HepG2 (cell line): ENCODE measurements around the gene PIK3R5. TPM values are rescaled to one million over a fixed set of nuclear protein-coding genes. Genes with fewer than 3 reads are reported as not detected.

ENCODE experiments used
- ATAC-seq: fragments of 200-7000 bp; cut with Tn5 transposase; 3 replicates; pipeline ENCODE4 v1.9.1; 2020; ENCODE audit warnings: mild to moderate bottlenecking, moderate library complexity
- BruUV-seq: library from RNA; stranded (reverse); fragments of 400-500 nt; replicated peaks from 2 replicates; lab custom pipeline; 2021; lab: Mats Ljungman, UMichigan
- CTCF ChIA-PET: fragments of 300-600 bp; formaldehyde crosslinking; extraction: SDS; loops from one replicate; lab custom pipeline; 2021; ENCODE audit warnings: low total read pairs, inconsistent platforms, low intra/inter-chr PET ratio; lab: Yijun Ruan, JAX
- POLR2A ChIA-PET: fragments of 350-600 bp; sonication (Branson Sonifier 250); formaldehyde crosslinking; loops from one replicate; lab custom pipeline; 2020; ENCODE audit warnings: antibody characterized with exemption, inconsistent platforms; lab: Yijun Ruan, JAX
- DNase-seq: peaks from one replicate; pipeline ENCODE4 v3.0.0-alpha.2; 2015; ENCODE audit warnings: low spot score
- FAIRE-seq: peaks from 3 replicates; lab custom pipeline; 2011; peaks lifted over from hg19 to GRCh38; lab: Jason Lieb, UNC
- H2AFZ ChIP-seq: one replicate; pipeline ENCODE4 v1.6.1; 2011; ENCODE audit warnings: low read length, inconsistent platforms
- H3K27ac ChIP-seq: fragments of 300-600 bp; 3 replicates; pipeline ENCODE4 v1.8.0; 2011; ENCODE audit warnings: mixed run types, mild to moderate bottlenecking, mixed read lengths, low read length, inconsistent platforms; ENCODE audit not compliant: insufficient read depth; ENCODE audit errors: extremely low read length
- H3K27me3 ChIP-seq, 2 experiments: fragments of 200-600 bp in 1 of 2; 2 replicates in 1 of 2; 3 replicates in 1 of 2; pipeline versions ENCODE4 v1.6.0 to v1.8.0; 2011; ENCODE audit warnings: low read length in 2 of 2, mild to moderate bottlenecking in 2 of 2, moderate library complexity in 2 of 2, inconsistent platforms in 1 of 2; ENCODE audit not compliant: insufficient read depth in 2 of 2, control insufficient read depth in 1 of 2
- H3K36me3 ChIP-seq, 2 experiments: fragments of 200-600 bp in 1 of 2; replicated peaks in 1 of 2; 2 replicates in 1 of 2; 3 replicates in 1 of 2; pipeline versions ENCODE4 v1.5.1 to v1.8.0; 2011; ENCODE audit warnings: low read length in 2 of 2, inconsistent platforms in 1 of 2; ENCODE audit not compliant: insufficient read depth in 2 of 2, control insufficient read depth in 1 of 2
- H3K4me1 ChIP-seq: 2 replicates; pipeline ENCODE4 v1.5.1; 2012; ENCODE audit warnings: low read length, inconsistent platforms; ENCODE audit not compliant: insufficient read depth
- H3K4me2 ChIP-seq: 2 replicates; pipeline ENCODE4 v1.6.0; 2011; ENCODE audit warnings: low read depth, low read length, inconsistent platforms
- H3K4me3 ChIP-seq, 3 experiments: fragments of 200-600 bp in 1 of 3; sonication (generic), shearing (Covaris generic) in 1 of 3; replicated peaks in 1 of 3; 2 replicates each; pipeline ENCODE4 v1.5.1; 2011 to 2016; ENCODE audit warnings: low read length in 3 of 3, inconsistent platforms in 2 of 3, low read depth in 2 of 3, mild to moderate bottlenecking in 2 of 3, control low read depth in 1 of 3, mixed read lengths in 1 of 3; ENCODE audit not compliant: insufficient read depth in 1 of 3
- H3K79me2 ChIP-seq: one replicate; pipeline ENCODE4 v1.6.1; 2011; ENCODE audit warnings: low read length, inconsistent platforms; ENCODE audit not compliant: insufficient read depth
- H3K9ac ChIP-seq: 2 replicates; pipeline ENCODE4 v1.6.0; 2011; ENCODE audit warnings: mild to moderate bottlenecking, low read depth, low read length, inconsistent platforms; ENCODE audit not compliant: insufficient read depth
- H3K9me3 ChIP-seq: 2 replicates; pipeline ENCODE4 v1.5.1; 2012; ENCODE audit warnings: mild to moderate bottlenecking, low read length
- H4K20me1 ChIP-seq: 2 replicates; pipeline ENCODE4 v1.6.0; 2011; ENCODE audit warnings: inconsistent platforms, mild to moderate bottlenecking, low read length, moderate library complexity; ENCODE audit not compliant: insufficient read depth
- STAT6 ChIP-seq: sonication (generic); formaldehyde crosslinking; IDR thresholded peaks from 2 replicates; pipeline ENCODE4 v1.4.0; 2020; ENCODE audit warnings: missing genetic modification reagents, mild to moderate bottlenecking, borderline replicate concordance
- ZBTB7A ChIP-seq: sonication (generic); formaldehyde crosslinking; IDR thresholded peaks from 2 replicates; pipeline ENCODE4 v1.8.0; 2022; ENCODE audit warnings: mild to moderate bottlenecking, missing genetic modification reagents
- ZNF605 ChIP-seq: sonication (generic); formaldehyde crosslinking; IDR thresholded peaks from 2 replicates; pipeline ENCODE4 v1.8.0; 2022; ENCODE audit warnings: mild to moderate bottlenecking, missing genetic modification reagents
- WGBS: methylation state at CpG from one replicate; pipeline ENCODE4 v1.1.6; 2017; ENCODE audit warnings: low lambda C conversion rate; 5-methylcytosine and 5-hydroxymethylcytosine counted together
- in situ Hi-C: cut with HindIII; loops from 2 replicates; pipeline ENCODE4 v1.10.0; 2017; ENCODE audit warnings: low pct_unique_long_range_greater_than_20kb; ENCODE audit not compliant: extremely low pct_ligation_motif_present
- intact Hi-C: fragments of 100-400 bp; cut with micrococcal nuclease; formaldehyde crosslinking; loops from one replicate; pipeline ENCODE4 v1.10.0; 2022; ENCODE audit not compliant: unreplicated experiment
- polyA plus RNA-seq, 8 experiments: library from polyadenylated mRNA; depleted of rRNA in 3 of 8; stranded (reverse) in 7 of 8; unstranded in 1 of 8; fragments of >200 nt; fragmentation: Illumina TruSeq in 4 of 8; extraction: Trizol in 4 of 8; gene quantifications; 2 replicates each; pipeline versions ENCODE4 v1.2.1 to v1.2.3, GENCODE V29; 2011 to 2016; ENCODE audit warnings: low read depth in 4 of 8, missing spikeins in 1 of 8, mixed read lengths in 1 of 8; ENCODE audit not compliant: insufficient read depth in 1 of 8
- total RNA-seq, 5 experiments: library from RNA; depleted of rRNA; stranded (reverse); fragments of >200 nt; fragmentation: Illumina TruSeq; extraction: Trizol; gene quantifications; 2 replicates each; pipeline ENCODE4 v1.2.3, GENCODE V29; 2016; ENCODE audit warnings: low read depth in 1 of 5
- TF ChIP-seq, protein P1 (sequence below): sonication (generic); formaldehyde crosslinking; IDR thresholded peaks from 2 replicates; pipeline ENCODE4 v1.5.1; 2020; ENCODE audit warnings: missing genetic modification reagents, mild to moderate bottlenecking, borderline replicate concordance

PIK3R5 gene
- total and polyA plus RNA-seq, 2 of the 13 experiments (the other 11 are each of a cell fraction or from before 2014, with no cell fraction given) = not detected

DNA sequence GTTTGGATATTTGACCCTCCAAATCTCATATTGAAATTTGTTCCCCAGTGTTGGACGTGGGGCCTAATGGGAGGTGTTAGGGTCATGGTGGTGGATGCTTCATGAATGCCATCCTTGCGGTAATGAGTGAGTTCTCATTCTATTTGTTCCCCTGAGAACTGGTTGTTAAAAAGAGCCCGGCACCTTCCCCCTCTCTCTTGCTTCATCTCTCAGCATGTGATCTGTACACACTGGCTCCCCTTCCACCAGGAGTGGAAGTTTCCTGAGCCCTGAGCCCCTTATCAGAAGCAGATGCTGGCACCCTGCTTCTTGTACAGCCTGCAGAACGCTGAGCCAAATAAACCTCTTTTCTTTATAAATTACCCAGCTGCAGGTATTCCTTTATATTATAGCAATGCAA, 123.7 kb downstream of the PIK3R5 start (continued):
- TF ChIP-seq ZNF605 (CRISPR knock-in tag) = no peak
- no peak for TF ChIP-seq STAT6 (CRISPR knock-in tag)
- TF ChIP-seq ZBTB7A (CRISPR knock-in tag) = no peak

GRCh38 chr17:8839410-8839935, 126.0 kb downstream of the PIK3R5 start:
- Histone ChIP-seq H3K36me3 (no peaks in the 10 kb centered on the region), H4K20me1 (no peaks in the 10 kb centered on the region), H3K4me1 (no peaks in the 10 kb centered on the region)
- TF ChIP-seq, protein P1, sequence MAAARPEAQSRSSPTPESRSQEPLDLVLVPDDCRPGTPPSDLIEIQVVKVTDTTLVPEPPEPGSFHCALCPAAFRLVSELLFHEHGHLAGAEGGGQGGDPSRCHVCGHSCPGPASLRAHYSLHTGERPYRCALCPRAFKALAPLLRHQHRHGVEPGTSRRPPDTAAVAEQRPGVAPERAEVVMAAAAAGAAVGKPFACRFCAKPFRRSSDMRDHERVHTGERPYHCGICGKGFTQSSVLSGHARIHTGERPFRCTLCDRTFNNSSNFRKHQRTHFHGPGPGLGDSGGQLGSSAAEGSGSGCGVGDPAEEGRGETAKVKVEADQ (CRISPR knock-in tag) = no peak
- TF ChIP-seq, all 625 proteins: peak for 0
- CTCF ChIA-PET = no interaction called here
- H2AFZ ChIP-seq = no peak overlapping the region
- 20% methylated on average over 6 of the region's 11 CpGs for WGBS
- no peak overlapping the region for H3K9ac ChIP-seq
- H3K79me2 ChIP-seq = no peaks in the 10 kb centered on the region
- H3K9me3 ChIP-seq = no peaks in the 10 kb centered on the region
- H3K27me3 ChIP-seq = peaks cover 3 to 11% of the 10 kb centered on the region in 2 experiments; a peak in 4 of 5 replicates
- DNase-seq = no peak
- no peak for FAIRE-seq
- no peak overlapping the region for H3K27ac ChIP-seq
- intact Hi-C loops = no loop called here
- BruUV-seq = no TSS peak
- POLR2A ChIA-PET = no interaction called here
- in situ Hi-C loops = no loop called here
- H3K4me3 ChIP-seq = no peak overlapping the region
- no peak overlapping the region for H3K4me2 ChIP-seq
- ATAC-seq = no peak
